ENCODE results near the gene ISOC1.

GRCh38 chr5:129115680-129116079, 21.1 kb downstream of the ISOC1 start:
- TF ChIP-seq POLR2AphosphoS5 (IDR thresholded peaks at IDR 0.05; ENCODE audit: low read depth, low read length) (no peak), POLR2A (IDR thresholded peaks at IDR 0.05; ENCODE audit: low read depth, low read length) (no peak)
